ENCODE results near the gene MAMLD1. TPM values are rescaled to one million over a fixed set of nuclear protein-coding genes. Genes with fewer than 3 reads are reported as not detected.
A peak's percentile ranks its signal among the peaks of the same experiment; 100 is the strongest.

Gene MAMLD1
- total RNA-seq, 3 donors from 2014 or later (not counting 1 experiment from before 2014, with no cell fraction given), result 0.23 to 1.1 (median 0.45) TPM

GRCh38 chrX:150405006-150405405, 41.9 kb downstream of the MAMLD1 start:
- DNase-seq (no peak), ATAC-seq (no peak)
- H3K4me1 Mint-ChIP-seq, result no peaks in the 10 kb centered on the region
- H3K9me3 Mint-ChIP-seq, result no peaks in the 10 kb centered on the region
- no peak overlapping the region for H3K27ac ChIP-seq (ENCODE audit: low read length)
- H3K36me3 Mint-ChIP-seq, result no peaks in the 10 kb centered on the region
- no peaks in the 10 kb centered on the region for H3K36me3 ChIP-seq (ENCODE audit: control insufficient read depth, insufficient read depth, low read length)
- peaks cover 2 to 6% of the 10 kb centered on the region in 2 donors for H3K27me3 Mint-ChIP-seq (ENCODE audit: low read depth in 2 of 2)
- H3K27ac Mint-ChIP-seq, result no peak overlapping the region
- no CpG with 5 or more reads among the region's 1 CpG for WGBS (ENCODE audit: insufficient coverage)
- no peaks in the 10 kb centered on the region for H3K9me3 ChIP-seq (ENCODE audit: control insufficient read depth, insufficient read depth, low read length)
- no peaks in the 10 kb centered on the region for H3K27me3 ChIP-seq (ENCODE audit: control insufficient read depth, insufficient read depth, low read length)
- H3K4me3 Mint-ChIP-seq, result no peak overlapping the region
- intact Hi-C loops (cut with micrococcal nuclease), result no loop called here
- no peak overlapping the region for H3K4me3 ChIP-seq (ENCODE audit: low read length)
- TF ChIP-seq, protein P1, sequence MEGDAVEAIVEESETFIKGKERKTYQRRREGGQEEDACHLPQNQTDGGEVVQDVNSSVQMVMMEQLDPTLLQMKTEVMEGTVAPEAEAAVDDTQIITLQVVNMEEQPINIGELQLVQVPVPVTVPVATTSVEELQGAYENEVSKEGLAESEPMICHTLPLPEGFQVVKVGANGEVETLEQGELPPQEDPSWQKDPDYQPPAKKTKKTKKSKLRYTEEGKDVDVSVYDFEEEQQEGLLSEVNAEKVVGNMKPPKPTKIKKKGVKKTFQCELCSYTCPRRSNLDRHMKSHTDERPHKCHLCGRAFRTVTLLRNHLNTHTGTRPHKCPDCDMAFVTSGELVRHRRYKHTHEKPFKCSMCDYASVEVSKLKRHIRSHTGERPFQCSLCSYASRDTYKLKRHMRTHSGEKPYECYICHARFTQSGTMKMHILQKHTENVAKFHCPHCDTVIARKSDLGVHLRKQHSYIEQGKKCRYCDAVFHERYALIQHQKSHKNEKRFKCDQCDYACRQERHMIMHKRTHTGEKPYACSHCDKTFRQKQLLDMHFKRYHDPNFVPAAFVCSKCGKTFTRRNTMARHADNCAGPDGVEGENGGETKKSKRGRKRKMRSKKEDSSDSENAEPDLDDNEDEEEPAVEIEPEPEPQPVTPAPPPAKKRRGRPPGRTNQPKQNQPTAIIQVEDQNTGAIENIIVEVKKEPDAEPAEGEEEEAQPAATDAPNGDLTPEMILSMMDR (IDR thresholded peaks at IDR 0.05), result no peak
- no peaks in the 10 kb centered on the region for H3K4me1 ChIP-seq (ENCODE audit: control insufficient read depth, insufficient read depth, low read length)

DNA sequence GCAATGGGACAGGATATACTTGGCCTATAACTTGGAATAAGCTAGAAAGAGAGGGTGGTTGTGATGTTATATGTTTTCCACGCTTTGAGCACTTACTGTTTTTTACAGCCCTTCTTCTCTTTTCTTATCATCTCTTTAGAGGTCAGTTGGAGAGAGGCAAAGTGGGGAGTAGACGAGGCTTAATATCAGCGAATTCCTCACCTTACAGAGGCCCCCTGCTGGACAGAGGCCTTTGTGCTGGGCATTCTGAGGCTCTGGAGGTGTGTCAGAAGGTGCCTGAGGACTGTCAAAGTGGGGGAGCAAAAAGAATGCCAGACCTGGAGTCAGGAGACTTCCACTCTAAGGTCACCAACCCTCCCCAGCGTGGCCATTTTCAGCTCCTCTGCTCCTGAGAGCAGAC, 42.5 kb downstream of the MAMLD1 start:
- intact Hi-C loops (cut with micrococcal nuclease), result no loop called here
- Histone ChIP-seq H3K4me1 (ENCODE audit: control insufficient read depth, insufficient read depth, low read length) (peaks cover 5% of the 10 kb centered on the region), H3K27ac (ENCODE audit: low read length) (no peak overlapping the region), H3K36me3 (ENCODE audit: control insufficient read depth, insufficient read depth, low read length) (no peaks in the 10 kb centered on the region), H3K4me3 (ENCODE audit: low read length) (no peak overlapping the region), H3K9me3 (ENCODE audit: control insufficient read depth, insufficient read depth, low read length) (no peaks in the 10 kb centered on the region), H3K27me3 (ENCODE audit: control insufficient read depth, insufficient read depth, low read length) (no peaks in the 10 kb centered on the region)
- Mint-ChIP-seq H3K27me3 (ENCODE audit: low read depth in 2 of 2) (peaks cover 0 to 6% of the 10 kb centered on the region in 2 donors), H3K36me3 (no peaks in the 10 kb centered on the region), H3K27ac (no peak overlapping the region), H3K4me3 (no peak overlapping the region), H3K4me1 (no peaks in the 10 kb centered on the region), H3K9me3 (no peaks in the 10 kb centered on the region)
- no peak for ATAC-seq
- no CpG with 5 or more reads among the region's 4 CpGs for WGBS (ENCODE audit: insufficient coverage)
- peak in 1 of 2 donors; percentile 5 for DNase-seq
- TF ChIP-seq, protein P1 (IDR thresholded peaks at IDR 0.05), result no peak

DNA sequence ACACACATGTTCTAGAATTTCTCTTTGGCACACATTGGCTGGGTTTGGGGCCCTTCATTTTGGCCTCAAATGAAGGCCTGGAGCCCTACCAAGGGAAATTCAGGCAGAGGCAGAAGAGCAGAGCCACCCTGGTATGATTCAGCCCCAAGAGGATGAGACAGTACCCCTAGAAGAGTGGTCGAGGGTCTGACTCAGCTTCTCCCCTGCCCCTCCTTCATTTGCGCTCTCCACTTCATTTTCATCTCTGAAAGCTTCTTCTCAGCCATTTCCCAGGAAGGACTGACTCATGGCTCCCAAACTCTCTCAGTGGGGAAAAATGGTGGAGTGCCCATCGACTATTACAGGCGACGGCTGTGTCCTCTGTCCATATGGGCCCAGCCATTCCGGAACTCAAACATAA, 43.5 kb downstream of the MAMLD1 start:
- Mint-ChIP-seq H3K27ac (no peak overlapping the region), H3K9me3 (no peaks in the 10 kb centered on the region), H3K4me3 (no peak overlapping the region), H3K27me3 (ENCODE audit: low read depth in 2 of 2) (peaks cover 0 to 6% of the 10 kb centered on the region in 2 donors), H3K36me3 (no peaks in the 10 kb centered on the region), H3K4me1 (no peaks in the 10 kb centered on the region)
- Histone ChIP-seq H3K4me1 (ENCODE audit: control insufficient read depth, insufficient read depth, low read length) (peaks cover 14% of the 10 kb centered on the region), H3K9me3 (ENCODE audit: control insufficient read depth, insufficient read depth, low read length) (no peaks in the 10 kb centered on the region), H3K27me3 (ENCODE audit: control insufficient read depth, insufficient read depth, low read length) (no peaks in the 10 kb centered on the region), H3K4me3 (ENCODE audit: low read length) (no peak overlapping the region), H3K27ac (ENCODE audit: low read length) (no peak overlapping the region), H3K36me3 (ENCODE audit: control insufficient read depth, insufficient read depth, low read length) (no peaks in the 10 kb centered on the region)
- DNase-seq, result no peak
- intact Hi-C loops (cut with micrococcal nuclease), result no loop called here
- WGBS (ENCODE audit: insufficient coverage), result 93% methylated on average over 5 of the region's 6 CpGs
- ATAC-seq, result no peak
- TF ChIP-seq, protein P1 (IDR thresholded peaks at IDR 0.05), result no peak

DNA sequence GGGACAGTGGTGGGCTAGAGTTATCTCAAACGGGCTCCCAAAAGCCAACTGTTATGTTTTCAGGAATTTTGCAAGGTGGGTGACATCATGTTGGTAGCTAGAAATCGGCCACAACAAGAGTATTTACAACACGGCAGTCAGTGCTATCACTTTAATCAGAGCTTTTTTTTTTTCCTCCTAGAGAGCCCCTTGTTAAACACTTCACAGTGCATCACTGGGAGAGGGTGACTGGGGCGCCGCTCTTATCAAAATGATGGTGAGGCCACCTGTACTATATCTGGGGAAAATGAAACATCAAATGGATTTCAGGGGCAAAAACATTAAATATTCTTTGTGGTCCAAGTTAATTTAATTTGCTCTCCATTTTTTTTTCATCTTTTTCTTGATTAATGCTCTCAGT, 44.9 kb downstream of the MAMLD1 start:
- no peaks in the 10 kb centered on the region for H3K9me3 Mint-ChIP-seq
- H3K4me1 Mint-ChIP-seq, result no peaks in the 10 kb centered on the region
- TF ChIP-seq, protein P1 (IDR thresholded peaks at IDR 0.05), result no peak
- ATAC-seq, result no peak
- no peaks in the 10 kb centered on the region for H3K27me3 ChIP-seq (ENCODE audit: control insufficient read depth, insufficient read depth, low read length)
- intact Hi-C loops (cut with micrococcal nuclease), result no loop called here
- DNase-seq, result no peak
- no peak overlapping the region for H3K4me3 Mint-ChIP-seq
- H3K4me3 ChIP-seq (ENCODE audit: low read length), result no peak overlapping the region
- 89% methylated on average over 3 of the region's 5 CpGs for WGBS (ENCODE audit: insufficient coverage)
- no peaks in the 10 kb centered on the region for H3K36me3 Mint-ChIP-seq
- H3K36me3 ChIP-seq (ENCODE audit: control insufficient read depth, insufficient read depth, low read length), result no peaks in the 10 kb centered on the region
- no peak overlapping the region for H3K27ac ChIP-seq (ENCODE audit: low read length)
- H3K27ac Mint-ChIP-seq, result no peak overlapping the region
- peaks cover 14% of the 10 kb centered on the region for H3K4me1 ChIP-seq (ENCODE audit: control insufficient read depth, insufficient read depth, low read length)
- H3K9me3 ChIP-seq (ENCODE audit: control insufficient read depth, insufficient read depth, low read length), result no peaks in the 10 kb centered on the region
- peaks cover 8 to 9% of the 10 kb centered on the region in 2 donors for H3K27me3 Mint-ChIP-seq (ENCODE audit: low read depth in 2 of 2)

Measured in natural killer cell (primary cell).